Ishikawa (cell line): ENCODE results near the gene LGALS1.

Source experiments
- CEBPB ChIP-seq: IDR thresholded peaks from 2 replicates; pipeline ENCODE4 v1.6.1; 2012
- CREB1 ChIP-seq: IDR thresholded peaks from 2 replicates; pipeline ENCODE4 v1.6.1; 2012; ENCODE audit warnings: low read depth
- EGR1 ChIP-seq: IDR thresholded peaks from 2 replicates; pipeline ENCODE4 v1.6.1; 2012
- EP300 ChIP-seq: IDR thresholded peaks from 2 replicates; pipeline ENCODE4 v1.6.1; 2012; ENCODE audit warnings: borderline replicate concordance
- FOXM1 ChIP-seq: IDR thresholded peaks from 2 replicates; pipeline ENCODE4 v1.6.1; 2012; ENCODE audit warnings: low read depth, borderline replicate concordance
- MAX ChIP-seq: IDR thresholded peaks from 2 replicates; pipeline ENCODE4 v1.6.1; 2012
- NFIC ChIP-seq: IDR thresholded peaks from 2 replicates; pipeline ENCODE4 v1.6.1; 2012
- RAD21 ChIP-seq: IDR thresholded peaks from 2 replicates; pipeline ENCODE4 v1.6.1; 2012; ENCODE audit warnings: low read depth
- REST ChIP-seq: IDR thresholded peaks from 2 replicates; pipeline ENCODE4 v1.6.1; 2012; ENCODE audit warnings: low read depth, mild to moderate bottlenecking
- TAF1 ChIP-seq: IDR thresholded peaks from 2 replicates; pipeline ENCODE4 v1.6.1; 2012; ENCODE audit warnings: low read depth, mild to moderate bottlenecking
- TCF12 ChIP-seq: IDR thresholded peaks from 2 replicates; pipeline ENCODE4 v1.6.1; 2012; ENCODE audit warnings: low read depth
- TEAD4 ChIP-seq: IDR thresholded peaks from 2 replicates; pipeline ENCODE4 v1.6.1; 2012
- USF1 ChIP-seq: IDR thresholded peaks from 2 replicates; pipeline ENCODE4 v1.6.1; 2012
- YY1 ChIP-seq: IDR thresholded peaks from 2 replicates; pipeline ENCODE4 v1.6.1; 2012; ENCODE audit warnings: low read depth

- no peak for TF ChIP-seq EP300
- TF ChIP-seq TAF1: no peak
- no peak for TF ChIP-seq FOXM1
- no peak for TF ChIP-seq REST
- no peak for TF ChIP-seq RAD21
- no peak for TF ChIP-seq CEBPB
- TF ChIP-seq CREB1: no peak
- no peak for TF ChIP-seq TEAD4
- TF ChIP-seq NFIC: no peak
- TF ChIP-seq MAX: no peak
- no peak for TF ChIP-seq TCF12
- TF ChIP-seq EGR1: no peak
- no peak for TF ChIP-seq YY1
- TF ChIP-seq USF1: no peak
Measured at GRCh38 chr22:37684803-37685615, 9.6 kb downstream of the LGALS1 start.
